ENCODE data around the gene C5orf34.

Gene C5orf34

GRCh38 chr5:43514816-43515677, at the start of gene C5orf34:
Gene C5orf34, minus strand, starts transcription at chr5:43515148. Its CDS starts 5,809 bp downstream, at chr5:43509339.
- TF ChIP-seq ZFX (IDR thresholded peaks at IDR 0.05) (peak; percentile 35; the same call in 1 of the 2 replicates), CTCF (conservative IDR thresholded peaks at IDR 0.05) (no peak)
- H3K27ac ChIP-seq = peak within 1 kb of the TSS; percentile 72

DNA sequence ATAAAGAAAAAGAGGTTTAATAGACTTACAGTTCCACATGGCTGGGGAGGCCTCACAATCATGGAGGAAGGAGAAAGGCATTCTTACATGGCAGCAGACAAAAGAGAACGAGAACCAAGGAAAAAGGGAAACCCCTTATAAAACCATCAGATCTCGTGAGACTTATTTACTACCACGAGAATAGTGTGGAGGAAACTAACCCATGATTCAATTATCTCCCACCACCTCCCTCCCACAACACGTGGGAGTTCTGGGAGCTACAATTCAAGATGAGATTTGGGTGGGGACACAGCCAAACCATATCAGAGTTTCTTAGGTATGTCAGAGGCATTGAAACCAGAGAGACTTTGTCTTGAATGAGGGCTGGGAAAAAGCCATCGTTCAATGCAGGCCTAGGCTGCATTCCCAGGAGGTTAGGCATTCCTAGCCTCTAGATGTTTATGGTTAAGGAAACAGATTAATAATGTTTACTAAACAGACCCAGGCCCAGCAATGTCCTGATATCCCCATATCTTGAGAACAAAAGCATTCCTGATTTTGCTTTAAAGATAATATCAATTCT, 49.4 kb upstream of the C5orf34 start:
- H3K27ac ChIP-seq = no peak overlapping the region
- TF ChIP-seq CTCF (conservative IDR thresholded peaks at IDR 0.05) (no peak), ZFX (IDR thresholded peaks at IDR 0.05) (no peak)

- H3K27ac ChIP-seq = no peak overlapping the region
- no peak for TF ChIP-seq ZFX (IDR thresholded peaks at IDR 0.05)
- no peak for TF ChIP-seq CTCF (conservative IDR thresholded peaks at IDR 0.05)
Observed at GRCh38 chr5:43563321-43563720, 48.4 kb upstream of the C5orf34 start.

- H3K27ac ChIP-seq = no peak overlapping the region
- no peak for TF ChIP-seq ZFX (IDR thresholded peaks at IDR 0.05)
- no peak for TF ChIP-seq CTCF (conservative IDR thresholded peaks at IDR 0.05)
Observed at GRCh38 chr5:43561356-43561755, 46.4 kb upstream of the C5orf34 start.

DNA sequence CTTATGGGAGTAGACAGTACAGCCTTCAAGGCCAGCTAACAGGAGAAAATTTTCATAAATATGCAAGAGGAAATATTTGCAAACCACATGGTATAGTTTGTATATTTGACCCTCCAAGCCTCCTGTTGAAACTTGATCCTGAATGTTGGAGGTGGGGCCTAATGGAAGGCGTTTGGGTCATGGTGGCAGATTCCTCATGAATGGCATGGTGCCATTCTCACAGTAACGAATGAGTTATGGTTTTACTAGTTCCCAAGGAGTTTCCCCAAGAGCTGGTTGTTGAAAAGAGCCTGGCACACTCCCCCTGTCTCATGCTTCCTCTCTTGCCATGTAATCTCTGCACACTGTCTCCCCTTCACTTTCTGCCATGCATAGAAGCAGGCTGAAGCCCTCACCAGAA, 45.2 kb upstream of the C5orf34 start:
- no peak for TF ChIP-seq ZFX (IDR thresholded peaks at IDR 0.05)
- no peak for TF ChIP-seq CTCF (conservative IDR thresholded peaks at IDR 0.05)
- H3K27ac ChIP-seq = no peak overlapping the region

- TF ChIP-seq CTCF (conservative IDR thresholded peaks at IDR 0.05) (peak; percentile 96), ZFX (IDR thresholded peaks at IDR 0.05) (peak; percentile 96)
- peak within 1 kb of the TSS; percentile 95 for H3K27ac ChIP-seq
Observed at GRCh38 chr5:43556857-43557542, 42.1 kb upstream of the C5orf34 start, which contains the start of gene PAIP1. Gene PAIP1, minus strand, starts transcription at chr5:43557077. Its CDS starts 231 bp downstream, at chr5:43556846.

DNA sequence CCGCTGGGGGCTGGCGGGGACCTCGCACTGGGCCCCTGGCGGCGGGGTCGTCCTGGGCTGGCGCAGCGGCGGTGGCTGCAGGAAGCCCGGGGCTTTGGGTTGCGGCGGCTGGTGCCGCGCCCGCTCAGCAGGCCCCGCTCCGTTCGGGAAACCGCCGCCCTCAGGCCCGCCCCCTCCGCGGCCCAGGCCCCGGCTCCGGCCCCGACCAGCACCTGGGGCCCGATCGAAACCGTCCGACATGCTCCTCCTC, 41.6 kb upstream of the C5orf34 start:
- TF ChIP-seq ZFX (IDR thresholded peaks at IDR 0.05) = peak; percentile 99
- H3K27ac ChIP-seq = peak overlapping the region; percentile 95
